SK-N-SH treated with all-trans-retinoic acid at 6 μM for 48 hours (cell line): ENCODE measurements around the gene C1QTNF12.

Source experiments
- BACH2 ChIP-seq: fragments of 250-450 bp; sonication (Bioruptor Pico); IDR thresholded peaks from 2 replicates; pipeline ENCODE4 v1.9.0; 2021; ENCODE audit warnings: mild to moderate bottlenecking, borderline replicate concordance
- GLIS3 ChIP-seq: fragments of 250-450 bp; sonication (Bioruptor Pico); IDR thresholded peaks from 2 replicates; pipeline ENCODE4 v1.5.0; 2020; ENCODE audit warnings: mild to moderate bottlenecking, moderate library complexity
- OSR1 ChIP-seq: fragments of 250-450 bp; sonication (Bioruptor Pico); IDR thresholded peaks from 2 replicates; pipeline ENCODE4 v1.8.0; 2022; ENCODE audit warnings: moderate library complexity, mild to moderate bottlenecking, inconsistent platforms
- SNAI2 ChIP-seq: fragments of 250-450 bp; sonication (Bioruptor Pico); IDR thresholded peaks from 2 replicates; pipeline ENCODE4 v1.5.0; 2020; ENCODE audit warnings: mild to moderate bottlenecking, moderate library complexity
- TOX ChIP-seq: fragments of 250-450 bp; sonication (Bioruptor Pico); IDR thresholded peaks from 2 replicates; pipeline ENCODE4 v1.8.0; 2021; ENCODE audit warnings: mild to moderate bottlenecking, moderate library complexity, borderline replicate concordance
- TF ChIP-seq, protein P1 (sequence below): fragments of 250-450 bp; sonication (Bioruptor Pico); IDR thresholded peaks from 2 replicates; pipeline ENCODE4 v1.5.1; 2021; ENCODE audit warnings: mild to moderate bottlenecking, moderate library complexity

DNA sequence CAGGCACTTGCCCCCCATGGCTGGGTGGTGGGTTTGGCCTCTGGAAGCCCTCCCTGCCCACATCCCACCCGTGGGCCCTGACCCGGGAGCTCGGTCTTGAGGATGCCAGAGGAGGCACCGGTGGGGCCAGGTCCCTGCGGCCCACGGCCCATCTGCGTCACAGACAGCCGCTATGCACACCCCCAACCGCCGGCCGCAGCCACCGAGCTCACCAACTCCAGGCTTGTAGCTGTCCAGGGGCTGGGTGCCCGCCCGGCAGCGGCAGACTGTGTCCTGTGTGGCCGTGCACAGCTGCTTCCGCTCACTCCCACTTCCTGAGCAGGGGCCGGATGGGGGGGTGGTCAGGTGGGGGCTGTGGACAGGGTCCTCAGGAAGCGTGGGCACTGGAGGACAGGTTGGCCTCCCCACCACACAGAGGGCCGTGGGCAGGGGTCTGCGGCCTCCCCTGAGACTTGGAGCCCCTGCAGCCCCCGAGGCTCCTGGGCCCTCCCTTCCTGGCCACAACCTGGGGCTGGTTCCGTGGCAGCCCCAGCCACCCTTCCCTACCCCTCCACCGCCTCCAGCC lies 33.7 kb downstream of the C1QTNF12 start:
- TF ChIP-seq GLIS3 (CRISPR knock-in tag) (no peak), SNAI2 (CRISPR knock-in tag) (no peak), TOX (CRISPR knock-in tag) (no peak), BACH2 (CRISPR knock-in tag) (no peak), OSR1 (no peak)
- TF ChIP-seq, protein P1, sequence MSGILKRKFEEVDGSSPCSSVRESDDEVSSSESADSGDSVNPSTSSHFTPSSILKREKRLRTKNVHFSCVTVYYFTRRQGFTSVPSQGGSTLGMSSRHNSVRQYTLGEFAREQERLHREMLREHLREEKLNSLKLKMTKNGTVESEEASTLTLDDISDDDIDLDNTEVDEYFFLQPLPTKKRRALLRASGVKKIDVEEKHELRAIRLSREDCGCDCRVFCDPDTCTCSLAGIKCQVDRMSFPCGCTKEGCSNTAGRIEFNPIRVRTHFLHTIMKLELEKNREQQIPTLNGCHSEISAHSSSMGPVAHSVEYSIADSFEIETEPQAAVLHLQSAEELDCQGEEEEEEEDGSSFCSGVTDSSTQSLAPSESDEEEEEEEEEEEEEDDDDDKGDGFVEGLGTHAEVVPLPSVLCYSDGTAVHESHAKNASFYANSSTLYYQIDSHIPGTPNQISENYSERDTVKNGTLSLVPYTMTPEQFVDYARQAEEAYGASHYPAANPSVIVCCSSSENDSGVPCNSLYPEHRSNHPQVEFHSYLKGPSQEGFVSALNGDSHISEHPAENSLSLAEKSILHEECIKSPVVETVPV (CRISPR knock-in tag) = no peak
